Loucy (cell line): Measurements from ENCODE around the gene ITCH.
"Not testable (repeated sequence)": the region's sequence is repeated elsewhere in the genome, so short reads cannot be mapped to it uniquely, and the experiment has no call there.

ENCODE experiments used
- H2AFZ ChIP-seq: fragments of 200-600 bp; sonication (generic); 2 replicates; pipeline ENCODE4 v1.6.0; 2016; ENCODE audit warnings: antibody characterized with exemption, mild to moderate bottlenecking, low read length, moderate library complexity
- H3F3A ChIP-seq: fragments of 200-600 bp; 2 replicates; pipeline ENCODE4 v1.6.0; 2016; ENCODE audit warnings: antibody characterized with exemption, low read depth, mild to moderate bottlenecking
- H3K27me3 ChIP-seq: fragments of 200-600 bp; sonication (generic); 2 replicates; pipeline ENCODE4 v1.6.1; 2014; ENCODE audit warnings: low read length, mild to moderate bottlenecking; ENCODE audit not compliant: insufficient read depth, poor library complexity, severe bottlenecking
- H3K36me3 ChIP-seq: fragments of 200-600 bp; sonication (generic); 2 replicates; pipeline ENCODE4 v1.6.1; 2016; ENCODE audit warnings: low read length; ENCODE audit not compliant: insufficient read depth
- H3K4me1 ChIP-seq: fragments of 200-600 bp; sonication (generic); 2 replicates; pipeline ENCODE4 v1.5.1; 2014; ENCODE audit warnings: low read length, mild to moderate bottlenecking; ENCODE audit not compliant: insufficient read depth, poor library complexity, severe bottlenecking
- H3K4me2 ChIP-seq: fragments of 200-600 bp; sonication (generic); 2 replicates; pipeline ENCODE4 v1.6.0; 2014; ENCODE audit warnings: antibody characterized with exemption, low read length, low read depth, mild to moderate bottlenecking; ENCODE audit not compliant: poor library complexity, severe bottlenecking
- H3K4me3 ChIP-seq: fragments of 200-600 bp; sonication (generic); 2 replicates; pipeline ENCODE4 v1.5.1; 2014; ENCODE audit warnings: low read length, mild to moderate bottlenecking, mixed read lengths; ENCODE audit not compliant: poor library complexity, severe bottlenecking
- H3K79me2 ChIP-seq: fragments of 200-600 bp; sonication (generic); 2 replicates; pipeline ENCODE4 v1.6.1; 2014; ENCODE audit warnings: low read length; ENCODE audit not compliant: insufficient read depth
- H3K9ac ChIP-seq: fragments of 200-600 bp; sonication (generic); 2 replicates; pipeline ENCODE4 v1.6.0; 2014; ENCODE audit warnings: mild to moderate bottlenecking, low read depth, low read length, moderate library complexity; ENCODE audit not compliant: poor library complexity, severe bottlenecking
- H3K9me2 ChIP-seq: fragments of 200-600 bp; sonication (generic); replicated peaks from 2 replicates; pipeline ENCODE4 v1.6.1; 2016; ENCODE audit warnings: low read depth, low read length, mixed read lengths
- H3K9me3 ChIP-seq: fragments of 200-600 bp; sonication (generic); 2 replicates; pipeline ENCODE4 v1.6.1; 2014; ENCODE audit warnings: mild to moderate bottlenecking, antibody characterized with exemption, low read length, low read depth; ENCODE audit not compliant: insufficient read depth
- H4K20me1 ChIP-seq: fragments of 200-600 bp; sonication (generic); 2 replicates; pipeline ENCODE4 v1.6.0; 2014; ENCODE audit warnings: antibody characterized with exemption, low read length, mild to moderate bottlenecking; ENCODE audit not compliant: insufficient read depth, poor library complexity, severe bottlenecking
- CTCF ChIP-seq: fragments of 200-600 bp; sonication (generic); conservative IDR thresholded peaks from 2 replicates; pipeline ENCODE4 v1.5.1; 2014; ENCODE audit warnings: mild to moderate bottlenecking, antibody characterized with exemption, low read length
- EZH2phosphoT487 ChIP-seq: fragments of 200-600 bp; IDR thresholded peaks from 2 replicates; pipeline ENCODE4 v1.6.1; 2018; ENCODE audit warnings: antibody characterized with exemption, mild to moderate bottlenecking, moderate library complexity, borderline replicate concordance

Gene ITCH

GRCh38 chr20:34382174-34382573 lies 19.1 kb downstream of the ITCH start:
- Histone ChIP-seq H3K4me2 (no peak overlapping the region), H3K4me1 (no peaks in the 10 kb centered on the region), H3K4me3 (no peak overlapping the region), H3F3A (0 out of 2 replicates have a peak, but pooled peaks cover 4% of the 10 kb centered on the region), H3K9ac (no peak overlapping the region), H3K79me2 (peaks cover 88% of the 10 kb centered on the region), H4K20me1 (peaks cover 50% of the 10 kb centered on the region), H3K27me3 (no peaks in the 10 kb centered on the region), H3K9me2 (no peaks in the 10 kb centered on the region), H3K9me3 (no peaks in the 10 kb centered on the region), H2AFZ (no peak overlapping the region), H3K36me3 (no peaks in the 10 kb centered on the region)
- TF ChIP-seq EZH2phosphoT487 (no peak), CTCF (no peak)

- H3K9me3 ChIP-seq, H3K9me2 ChIP-seq, H3K4me3 ChIP-seq, H3K9ac ChIP-seq, H3K4me1 ChIP-seq, H3K4me2 ChIP-seq, H2AFZ ChIP-seq, H3F3A ChIP-seq, H3K27me3 ChIP-seq, H3K36me3 ChIP-seq: not testable (repeated sequence)
- Histone ChIP-seq H3K79me2 (peaks cover 86% of the 10 kb centered on the region), H4K20me1 (peaks cover 51% of the 10 kb centered on the region)
Measured at GRCh38 chr20:34382877-34383455, 19.9 kb downstream of the ITCH start.

GRCh38 chr20:34385464-34385863 lies 22.4 kb downstream of the ITCH start:
- Histone ChIP-seq H3K9me3 (no peaks in the 10 kb centered on the region), H3K27me3 (no peaks in the 10 kb centered on the region), H3F3A (peaks cover 5% of the 10 kb centered on the region; the same call in 1 of the 2 replicates), H4K20me1 (peaks cover 53% of the 10 kb centered on the region), H3K9me2 (no peaks in the 10 kb centered on the region), H3K4me2 (no peak overlapping the region), H2AFZ (no peak overlapping the region), H3K4me1 (peaks cover 17% of the 10 kb centered on the region), H3K4me3 (no peak overlapping the region), H3K9ac (no peak overlapping the region), H3K36me3 (peaks cover 7% of the 10 kb centered on the region; the same call in 1 of the 2 replicates), H3K79me2 (peaks cover 81% of the 10 kb centered on the region)
- no peak for TF ChIP-seq EZH2phosphoT487
- no peak for TF ChIP-seq CTCF

- peaks cover 17% of the 10 kb centered on the region; the same call in 1 of the 2 replicates for H3K36me3 ChIP-seq
- no peaks in the 10 kb centered on the region for H3K9me2 ChIP-seq
- no peak overlapping the region for H3K4me3 ChIP-seq
- no peaks in the 10 kb centered on the region for H3K27me3 ChIP-seq
- H3K9ac ChIP-seq = no peak overlapping the region
- peaks cover 17% of the 10 kb centered on the region for H3K4me1 ChIP-seq
- H2AFZ ChIP-seq = no peak overlapping the region
- H4K20me1 ChIP-seq = peaks cover 58% of the 10 kb centered on the region
- H3K79me2 ChIP-seq = peaks cover 80% of the 10 kb centered on the region
- no peaks in the 10 kb centered on the region for H3K9me3 ChIP-seq
- H3F3A ChIP-seq = peaks cover 5% of the 10 kb centered on the region; the same call in 1 of the 2 replicates
- no peak overlapping the region for H3K4me2 ChIP-seq
- TF ChIP-seq CTCF (no peak), EZH2phosphoT487 (no peak)
Measured at GRCh38 chr20:34388000-34388399, 24.9 kb downstream of the ITCH start.
